ENCODE results near the gene DMTF1. TPM values are rescaled to one million over a fixed set of nuclear protein-coding genes. Genes with fewer than 3 reads are reported as not detected.
A peak's percentile ranks its signal among the peaks of the same experiment; 100 is the strongest.
"Not testable (repeated sequence)": the region's sequence is repeated elsewhere in the genome, so short reads cannot be mapped to it uniquely, and the experiment has no call there.

DMTF1 gene
- total RNA-seq, 1 donor from 2014 or later, result 27.6 TPM

- peak in 1 of 2 donors; percentile 86 for DNase-seq (ENCODE audit: low read depth in 2 of 2)
Observed at GRCh38 chr7:87220026-87220733, 67.9 kb downstream of the DMTF1 start.

GRCh38 chr7:87220734-87221215 is 68.5 kb downstream of the DMTF1 start:
- no peak for DNase-seq (ENCODE audit: low read depth in 2 of 2)

GRCh38 chr7:87223666-87224065 is 71.4 kb downstream of the DMTF1 start:
- DNase-seq (ENCODE audit: low read depth in 2 of 2), result no peak

GRCh38 chr7:87225696-87226095 is 73.4 kb downstream of the DMTF1 start:
- DNase-seq (ENCODE audit: low read depth in 2 of 2), result no peak

- no peak for DNase-seq (ENCODE audit: low read depth in 2 of 2)
Observed at GRCh38 chr7:87226495-87226894, 74.2 kb downstream of the DMTF1 start.

GRCh38 chr7:87231258-87231657 is 79.0 kb downstream of the DMTF1 start:
- no peak for DNase-seq (ENCODE audit: low read depth in 2 of 2)

- no peak for DNase-seq (ENCODE audit: low read depth in 2 of 2)
Observed at GRCh38 chr7:87231711-87232110, 79.5 kb downstream of the DMTF1 start.

GRCh38 chr7:87234949-87235348 is 82.7 kb downstream of the DMTF1 start:
- DNase-seq (ENCODE audit: low read depth in 2 of 2), result no peak

GRCh38 chr7:87238464-87239051 is 86.3 kb downstream of the DMTF1 start:
- not testable (repeated sequence) for DNase-seq (ENCODE audit: low read depth in 2 of 2)

GRCh38 chr7:87245671-87246070 is 93.4 kb downstream of the DMTF1 start:
- DNase-seq (ENCODE audit: low read depth in 2 of 2), result not testable (repeated sequence)

Other genes with a start within 250 kb of the DMTF1 start
- gene ELAPOR2, start 92.8 kb upstream of the DMTF1 start, total RNA-seq, result 84.7 and 101 TPM in 2 replicates
- 8.7 and 11.2 TPM in 2 replicates for gene TMEM243, start 67.3 kb downstream of the DMTF1 start, total RNA-seq
- gene CROT, start 193.2 kb downstream of the DMTF1 start, total RNA-seq, result 2.9 and 3.5 TPM in 2 replicates

All from dermis microvascular lymphatic vessel endothelial cell (primary cell).